ENCODE data around the gene SPACA7. TPM values are rescaled to one million over a fixed set of nuclear protein-coding genes. Genes with fewer than 3 reads are reported as not detected.
A peak's percentile ranks its signal among the peaks of the same experiment; 100 is the strongest.

SPACA7 gene
- total and polyA plus RNA-seq, 12 donors: not detected

DNA sequence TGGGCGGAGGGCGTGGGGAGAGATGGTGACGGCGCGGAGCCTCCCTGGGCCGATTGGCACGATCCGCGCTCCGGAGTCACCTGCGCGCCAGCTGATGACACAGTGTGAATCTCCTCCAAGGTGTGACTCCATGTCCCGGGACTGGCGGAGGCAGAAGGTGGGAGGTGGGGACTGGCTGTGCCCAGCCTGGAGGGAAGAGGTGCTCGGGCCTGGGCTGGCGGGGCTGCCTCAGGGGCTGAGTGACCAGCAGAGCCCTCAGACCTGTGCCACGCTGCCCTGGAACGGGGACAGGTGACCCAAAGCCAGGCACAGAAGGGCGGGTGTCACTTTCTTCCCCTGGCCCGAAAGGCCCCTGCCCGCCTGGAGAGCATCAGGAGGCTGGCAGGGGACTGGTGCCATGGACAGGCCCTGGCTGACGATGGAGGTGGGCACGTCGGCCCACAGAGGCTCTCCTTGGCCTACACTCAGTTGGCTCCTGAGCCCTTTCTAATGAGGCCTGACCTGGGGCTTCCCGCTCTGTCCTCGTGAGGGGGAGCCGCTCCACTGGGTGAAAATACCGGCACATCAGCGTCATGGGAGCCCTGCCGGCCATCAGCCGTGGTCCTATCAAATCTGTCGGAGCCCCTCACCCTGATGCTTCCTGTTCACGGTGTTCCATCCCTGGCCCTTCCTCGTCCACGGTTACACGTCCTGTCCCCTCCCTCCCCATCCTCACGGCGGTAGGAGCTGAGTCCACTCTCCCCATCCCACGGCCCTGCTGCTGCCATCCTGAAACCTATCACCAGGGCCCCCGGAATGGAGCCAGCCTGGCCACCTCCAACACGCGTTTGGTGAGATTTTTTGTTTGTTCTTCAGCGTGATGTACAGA is 75.6 kb downstream of the SPACA7 start:
- no peaks in the 10 kb centered on the region for H3K27me3 ChIP-seq
- WGBS, 4 donors: 76 to 84% (median 82%) methylated on average over 34 to 43 of the region's 43 CpGs

DNA sequence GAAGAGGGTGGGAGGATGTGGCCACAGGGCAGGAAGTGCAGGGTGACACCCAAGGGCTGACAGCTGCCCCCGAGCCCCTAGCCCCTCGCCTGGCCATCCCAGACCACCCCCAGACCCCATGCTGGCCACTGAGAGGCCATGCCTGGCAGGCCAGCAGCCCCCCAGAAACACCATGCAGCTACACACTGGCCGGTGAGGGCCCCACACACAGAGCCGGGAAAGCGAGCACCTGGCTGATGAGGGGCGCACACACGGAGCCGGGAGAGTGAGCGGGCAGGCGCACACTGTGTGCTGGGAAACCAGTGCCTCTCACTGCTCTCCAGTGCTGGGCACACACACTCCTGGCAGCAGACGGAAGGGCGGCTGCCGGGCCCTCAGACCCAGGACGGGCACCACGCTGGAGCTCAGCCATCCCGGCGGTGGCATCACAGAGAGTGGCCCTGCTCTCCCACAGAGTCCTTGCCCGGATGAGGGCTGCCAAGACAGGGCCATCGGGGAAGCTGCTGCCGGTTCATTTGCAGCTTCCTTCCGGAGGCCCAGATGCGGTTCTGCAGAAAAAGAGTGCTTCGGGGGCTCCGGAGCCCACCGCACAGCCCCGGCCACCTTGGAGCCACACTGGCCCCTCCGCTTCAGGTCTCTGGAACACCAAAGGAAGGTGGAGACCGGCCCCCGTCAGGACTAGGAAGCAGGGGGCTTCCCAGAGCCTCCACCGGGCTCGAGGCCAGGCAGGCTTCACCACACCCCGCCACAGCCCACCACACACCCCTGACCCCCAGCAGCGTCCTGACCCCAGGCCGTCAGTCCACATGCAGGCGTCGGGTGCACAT is 76.4 kb downstream of the SPACA7 start:
- 72 to 84% (median 81%) methylated on average over 9 to 36 of the region's 36 CpGs for WGBS, 4 donors
- Histone ChIP-seq H3K36me3 (replicated peaks in 1 of 2) (no peaks in the 10 kb centered on the region), H3K9me3 (replicated peaks in 1 of 3) (no peaks in the 10 kb centered on the region), H3K4me1 (replicated peaks in 1 of 2) (no peaks in the 10 kb centered on the region), H3K4me3 (no peak overlapping the region), H3K27me3 (no peaks in the 10 kb centered on the region), H3K27ac (no peak overlapping the region)
- intact Hi-C loops (cut with DNase I): no loop called here
- DNase-seq: peak in 1 of 7 donors; percentile 18
- TF ChIP-seq, protein P1, sequence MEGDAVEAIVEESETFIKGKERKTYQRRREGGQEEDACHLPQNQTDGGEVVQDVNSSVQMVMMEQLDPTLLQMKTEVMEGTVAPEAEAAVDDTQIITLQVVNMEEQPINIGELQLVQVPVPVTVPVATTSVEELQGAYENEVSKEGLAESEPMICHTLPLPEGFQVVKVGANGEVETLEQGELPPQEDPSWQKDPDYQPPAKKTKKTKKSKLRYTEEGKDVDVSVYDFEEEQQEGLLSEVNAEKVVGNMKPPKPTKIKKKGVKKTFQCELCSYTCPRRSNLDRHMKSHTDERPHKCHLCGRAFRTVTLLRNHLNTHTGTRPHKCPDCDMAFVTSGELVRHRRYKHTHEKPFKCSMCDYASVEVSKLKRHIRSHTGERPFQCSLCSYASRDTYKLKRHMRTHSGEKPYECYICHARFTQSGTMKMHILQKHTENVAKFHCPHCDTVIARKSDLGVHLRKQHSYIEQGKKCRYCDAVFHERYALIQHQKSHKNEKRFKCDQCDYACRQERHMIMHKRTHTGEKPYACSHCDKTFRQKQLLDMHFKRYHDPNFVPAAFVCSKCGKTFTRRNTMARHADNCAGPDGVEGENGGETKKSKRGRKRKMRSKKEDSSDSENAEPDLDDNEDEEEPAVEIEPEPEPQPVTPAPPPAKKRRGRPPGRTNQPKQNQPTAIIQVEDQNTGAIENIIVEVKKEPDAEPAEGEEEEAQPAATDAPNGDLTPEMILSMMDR (IDR thresholded peaks at IDR 0.05): no peak
- TF ChIP-seq POLR2A (IDR thresholded peaks at IDR 0.05): no peak

More for the DNA sequence above, 75.6 kb downstream of the SPACA7 start:
- Histone ChIP-seq H3K9me3 (replicated peaks in 1 of 3) (no peaks in the 10 kb centered on the region), H3K27ac (no peak overlapping the region), H3K36me3 (replicated peaks in 1 of 2) (no peaks in the 10 kb centered on the region), H3K4me1 (replicated peaks in 1 of 2) (no peaks in the 10 kb centered on the region), H3K4me3 (no peak overlapping the region)
- intact Hi-C loops (cut with DNase I): no loop called here
- TF ChIP-seq, protein P1 (IDR thresholded peaks at IDR 0.05): no peak
- peak in 1 of 7 donors; percentile 14 for DNase-seq

DNA sequence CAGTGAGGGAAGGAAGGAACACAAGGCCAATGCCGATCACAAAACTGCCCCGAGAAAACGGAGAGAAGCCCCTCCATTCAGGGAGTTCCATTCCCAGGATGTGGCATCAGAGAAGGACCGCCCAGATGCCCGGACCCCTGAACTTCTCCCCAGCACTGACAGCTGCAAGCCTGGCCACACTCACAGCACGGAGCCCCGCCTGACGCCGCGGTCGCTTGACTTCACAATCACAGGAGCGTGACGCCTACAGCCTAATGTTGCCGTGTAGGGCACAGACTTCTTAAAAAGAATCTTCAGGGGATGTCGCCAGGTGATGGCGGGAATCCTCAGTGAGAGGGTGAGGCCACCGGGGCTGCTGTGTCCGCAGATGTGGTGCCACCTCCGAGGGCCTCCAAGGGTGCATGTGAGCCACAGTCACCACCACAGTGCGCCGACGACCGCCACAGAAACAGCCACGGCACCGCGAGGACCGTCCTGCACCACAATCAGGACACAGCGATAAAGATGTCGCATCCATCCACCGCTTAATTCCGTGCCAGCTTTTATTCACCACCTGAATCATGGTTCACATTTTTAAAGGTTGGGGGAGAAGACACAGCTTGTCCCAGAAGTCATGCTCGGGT is 77.2 kb downstream of the SPACA7 start:
- H3K4me1 ChIP-seq (replicated peaks in 1 of 2): no peaks in the 10 kb centered on the region
- peak in 1 of 7 donors; percentile 31 for DNase-seq
- intact Hi-C loops (cut with DNase I): no loop called here

More for the DNA sequence above, 77.2 kb downstream of the SPACA7 start:
- WGBS, 4 donors: 78 to 87% (median 84%) methylated on average over 16 to 32 of the region's 32 CpGs
- Histone ChIP-seq H3K4me3 (no peak overlapping the region), H3K9me3 (replicated peaks in 1 of 3) (no peaks in the 10 kb centered on the region), H3K27me3 (no peaks in the 10 kb centered on the region), H3K27ac (no peak overlapping the region), H3K36me3 (replicated peaks in 1 of 2) (no peaks in the 10 kb centered on the region)
- TF ChIP-seq, protein P1 (IDR thresholded peaks at IDR 0.05): no peak
- no peak for TF ChIP-seq POLR2A (IDR thresholded peaks at IDR 0.05)

Measured in adrenal gland (tissue), 12 donors.